Measurements from ENCODE around the gene FHOD3.
"Not testable (repeated sequence)": the region's sequence is repeated elsewhere in the genome, so short reads cannot be mapped to it uniquely, and the experiment has no call there.

The FHOD3 gene

GRCh38 chr18:36352384-36352783 lies 54.9 kb downstream of the FHOD3 start:
- DNase-seq: no peak

GRCh38 chr18:36354989-36355388 lies 57.5 kb downstream of the FHOD3 start:
- DNase-seq: no peak

GRCh38 chr18:36355511-36355910 lies 58.0 kb downstream of the FHOD3 start:
- DNase-seq: no peak

- not testable (repeated sequence) for DNase-seq
Observed at GRCh38 chr18:36356741-36357140, 59.2 kb downstream of the FHOD3 start.

GRCh38 chr18:36358141-36358540 lies 60.6 kb downstream of the FHOD3 start:
- DNase-seq: no peak

- DNase-seq: no peak
Observed at GRCh38 chr18:36360256-36360909, 62.9 kb downstream of the FHOD3 start.

GRCh38 chr18:36364911-36365624 lies 67.6 kb downstream of the FHOD3 start:
- no peak for DNase-seq

GRCh38 chr18:36365836-36366775 lies 68.6 kb downstream of the FHOD3 start:
- DNase-seq: no peak

GRCh38 chr18:36366994-36367839 lies 69.7 kb downstream of the FHOD3 start:
- DNase-seq: no peak

GRCh38 chr18:36368889-36369288 lies 71.4 kb downstream of the FHOD3 start:
- DNase-seq: no peak

- DNase-seq: no peak
Observed at GRCh38 chr18:36372903-36373311, 75.4 kb downstream of the FHOD3 start.

GRCh38 chr18:36374262-36374661 lies 76.7 kb downstream of the FHOD3 start:
- DNase-seq: no peak

- no peak for DNase-seq
Observed at GRCh38 chr18:36375118-36375517, 77.6 kb downstream of the FHOD3 start.

GRCh38 chr18:36376361-36376760 lies 78.8 kb downstream of the FHOD3 start:
- DNase-seq: no peak

GRCh38 chr18:36377626-36378025 lies 80.1 kb downstream of the FHOD3 start:
- no peak for DNase-seq

GRCh38 chr18:36378205-36378604 lies 80.7 kb downstream of the FHOD3 start:
- no peak for DNase-seq

GRCh38 chr18:36379435-36379984 lies 82.0 kb downstream of the FHOD3 start:
- no peak for DNase-seq

GRCh38 chr18:36380173-36380827 lies 82.8 kb downstream of the FHOD3 start:
- no peak for DNase-seq

GRCh38 chr18:36381075-36381474 lies 83.6 kb downstream of the FHOD3 start:
- no peak for DNase-seq

- DNase-seq: no peak
Observed at GRCh38 chr18:36382854-36383253, 85.3 kb downstream of the FHOD3 start.

GRCh38 chr18:36386150-36386920 lies 88.8 kb downstream of the FHOD3 start:
- no peak for DNase-seq

Data from NCI-H774 (cell line).